ENCODE results near the gene RFLNA. TPM values are rescaled to one million over a fixed set of nuclear protein-coding genes. Genes with fewer than 3 reads are reported as not detected.
A peak's percentile ranks its signal among the peaks of the same experiment; 100 is the strongest.

Gene RFLNA
- total RNA-seq, 1 donor from 2014 or later, result 1.0 TPM

DNA sequence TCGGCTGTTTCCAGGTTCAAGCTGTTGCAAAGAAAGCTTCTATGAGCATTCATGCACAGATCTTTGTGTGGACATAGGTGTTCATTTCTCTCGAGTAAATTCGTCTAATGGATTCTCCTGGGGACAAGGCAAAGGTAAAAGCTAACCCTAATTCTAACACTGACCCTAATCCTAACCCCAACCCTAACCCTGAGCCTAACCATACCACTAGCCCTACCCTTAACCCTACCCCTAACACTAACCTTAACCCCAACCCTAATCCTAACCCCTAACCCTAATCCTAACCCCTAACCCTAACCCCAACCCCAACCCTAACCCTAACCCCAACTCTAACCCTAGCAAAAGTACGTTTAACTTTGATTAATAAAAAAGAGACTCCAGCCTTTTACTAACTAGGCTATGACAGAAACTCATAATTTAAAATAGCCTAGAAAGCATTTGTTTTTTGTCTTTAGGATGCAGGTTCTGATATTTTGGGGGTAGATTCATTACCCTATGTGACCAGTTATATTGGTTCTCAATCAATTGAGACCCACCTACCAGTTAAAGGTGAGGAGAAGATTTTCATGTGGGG lies 27.6 kb upstream of the RFLNA start:
- Mint-ChIP-seq H3K36me3 (ENCODE audit: low read depth) (no peaks in the 10 kb centered on the region), H3K9me3 (ENCODE audit: low read depth) (no peaks in the 10 kb centered on the region), H3K27me3 (ENCODE audit: low read depth) (peaks cover 13% of the 10 kb centered on the region), H3K4me3 (ENCODE audit: unreplicated experiment) (no peak overlapping the region), H3K27ac (ENCODE audit: unreplicated experiment) (no peak overlapping the region), H3K4me1 (ENCODE audit: low read depth) (no peaks in the 10 kb centered on the region)
- no peak for DNase-seq (ENCODE audit: low spot score)
- TF ChIP-seq CTCF (IDR thresholded peaks at IDR 0.05), result no peak

DNA sequence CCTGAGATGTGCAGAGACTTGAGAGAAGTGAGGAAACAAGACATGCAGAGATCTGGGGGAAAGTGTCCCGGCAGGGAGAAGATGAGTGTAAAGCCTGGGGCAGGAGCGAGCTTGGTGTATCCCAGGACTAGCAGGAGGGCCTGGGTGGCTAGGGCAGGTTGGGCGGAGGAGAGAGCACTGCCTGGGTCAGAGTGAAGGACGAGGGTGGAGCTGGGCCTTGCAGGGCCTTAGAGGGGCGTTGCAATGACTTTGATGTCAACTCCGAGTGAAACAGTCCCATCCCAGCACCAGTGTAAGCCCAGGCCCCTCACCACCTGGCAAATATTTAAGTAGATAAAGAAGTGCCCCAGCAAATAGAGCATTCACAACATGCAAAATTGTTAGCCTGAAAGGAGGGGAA lies 24.2 kb upstream of the RFLNA start:
- Mint-ChIP-seq H3K4me3 (ENCODE audit: unreplicated experiment) (no peak overlapping the region), H3K4me1 (ENCODE audit: low read depth) (no peaks in the 10 kb centered on the region), H3K9me3 (ENCODE audit: low read depth) (no peaks in the 10 kb centered on the region), H3K27ac (ENCODE audit: unreplicated experiment) (no peak overlapping the region), H3K36me3 (ENCODE audit: low read depth) (peaks cover 2% of the 10 kb centered on the region), H3K27me3 (ENCODE audit: low read depth) (peaks cover 9% of the 10 kb centered on the region)
- TF ChIP-seq CTCF (IDR thresholded peaks at IDR 0.05), result no peak
- DNase-seq (ENCODE audit: low spot score), result no peak

- H3K4me3 Mint-ChIP-seq (ENCODE audit: unreplicated experiment), result no peak overlapping the region
- TF ChIP-seq CTCF (IDR thresholded peaks at IDR 0.05), result peak; percentile 51
- no peak for DNase-seq (ENCODE audit: low spot score)
- H3K27me3 Mint-ChIP-seq (ENCODE audit: low read depth), result peaks cover 14% of the 10 kb centered on the region
- H3K9me3 Mint-ChIP-seq (ENCODE audit: low read depth), result no peaks in the 10 kb centered on the region
- H3K36me3 Mint-ChIP-seq (ENCODE audit: low read depth), result peaks cover 3% of the 10 kb centered on the region
- H3K4me1 Mint-ChIP-seq (ENCODE audit: low read depth), result peaks cover 3% of the 10 kb centered on the region
- H3K27ac Mint-ChIP-seq (ENCODE audit: unreplicated experiment), result no peak overlapping the region
These were observed 21.3 kb upstream of the RFLNA start for GRCh38 chr12:124273630-124274029.

- no peak overlapping the region for H3K27ac Mint-ChIP-seq (ENCODE audit: unreplicated experiment)
- H3K4me3 Mint-ChIP-seq (ENCODE audit: unreplicated experiment), result no peak overlapping the region
- H3K27me3 Mint-ChIP-seq (ENCODE audit: low read depth), result peaks cover 27% of the 10 kb centered on the region
- peaks cover 17% of the 10 kb centered on the region for H3K4me1 Mint-ChIP-seq (ENCODE audit: low read depth)
- no peak for TF ChIP-seq CTCF (IDR thresholded peaks at IDR 0.05)
- peaks cover 4% of the 10 kb centered on the region for H3K36me3 Mint-ChIP-seq (ENCODE audit: low read depth)
- no peak for DNase-seq (ENCODE audit: low spot score)
- H3K9me3 Mint-ChIP-seq (ENCODE audit: low read depth), result peaks cover 3% of the 10 kb centered on the region
These were observed 18.6 kb upstream of the RFLNA start for GRCh38 chr12:124276337-124276736.

DNA sequence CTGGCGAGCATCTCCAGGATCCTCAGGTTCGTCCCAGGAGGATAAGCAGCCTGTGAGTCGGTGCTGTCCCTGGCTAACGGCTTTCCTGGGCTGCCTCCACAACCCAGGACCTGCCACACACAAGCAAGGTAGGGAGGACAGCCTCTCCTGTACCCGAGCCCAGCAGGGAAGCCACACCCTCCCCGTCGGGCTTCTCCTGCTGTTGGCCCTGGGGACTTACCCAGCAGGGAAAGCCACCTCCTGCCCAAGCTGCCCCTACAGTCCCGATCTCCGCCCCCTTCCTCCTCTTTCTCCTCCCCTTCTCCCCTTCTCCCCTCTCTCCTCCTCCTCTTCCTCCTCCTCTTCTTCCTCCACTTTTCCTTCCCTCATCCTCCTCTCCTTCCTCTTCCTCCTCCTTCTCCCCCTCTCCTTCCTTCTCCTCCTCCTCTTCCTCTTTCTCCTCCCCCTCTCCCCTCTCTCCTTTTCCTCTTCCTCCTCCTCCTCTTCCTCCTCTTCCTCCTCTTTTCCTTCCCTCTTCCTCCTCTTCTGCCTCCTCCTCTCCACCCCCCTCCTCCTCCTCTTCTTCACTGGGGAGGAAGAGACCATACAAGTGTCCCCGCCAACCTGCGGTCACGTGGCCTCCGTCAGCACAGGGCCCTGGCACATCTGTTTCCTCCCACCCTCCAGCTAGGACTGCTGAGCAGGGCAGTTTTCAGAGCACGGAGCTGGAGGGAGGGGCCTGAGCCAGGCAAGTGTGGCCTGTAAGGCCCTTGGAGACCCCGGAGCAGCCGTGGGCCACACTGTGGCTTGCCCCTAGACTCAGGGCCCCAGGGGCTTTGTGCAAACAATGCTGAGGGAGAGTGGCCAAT lies 17.3 kb upstream of the RFLNA start:
- H3K36me3 Mint-ChIP-seq (ENCODE audit: low read depth), result peaks cover 4% of the 10 kb centered on the region
- DNase-seq (ENCODE audit: low spot score), result no peak
- H3K27ac Mint-ChIP-seq (ENCODE audit: unreplicated experiment), result no peak overlapping the region
- peaks cover 4% of the 10 kb centered on the region for H3K9me3 Mint-ChIP-seq (ENCODE audit: low read depth)
- TF ChIP-seq CTCF (IDR thresholded peaks at IDR 0.05), result no peak
- H3K4me3 Mint-ChIP-seq (ENCODE audit: unreplicated experiment), result no peak overlapping the region
- H3K4me1 Mint-ChIP-seq (ENCODE audit: low read depth), result peaks cover 17% of the 10 kb centered on the region
- H3K27me3 Mint-ChIP-seq (ENCODE audit: low read depth), result peaks cover 30% of the 10 kb centered on the region

Measured in chondrocyte (in vitro differentiated cells).